Measurements from ENCODE around the gene PSTPIP1.

PSTPIP1 gene

GRCh38 chr15:76978522-76979330, 16.2 kb upstream of the PSTPIP1 start:
- no peak for DNase-seq

GRCh38 chr15:76979331-76979925, 15.5 kb upstream of the PSTPIP1 start:
- no peak for DNase-seq

GRCh38 chr15:76979996-76980520, 14.9 kb upstream of the PSTPIP1 start:
- DNase-seq: no peak

GRCh38 chr15:76982356-76982755, 12.6 kb upstream of the PSTPIP1 start:
- no peak for DNase-seq

GRCh38 chr15:76982756-76983155, 12.2 kb upstream of the PSTPIP1 start:
- no peak for DNase-seq

GRCh38 chr15:76983590-76984375, 11.1 kb upstream of the PSTPIP1 start:
- DNase-seq: no peak

GRCh38 chr15:76986743-76987142, 8.2 kb upstream of the PSTPIP1 start:
- no peak for DNase-seq

- DNase-seq: no peak
Observed at GRCh38 chr15:76987276-76987675, 7.7 kb upstream of the PSTPIP1 start.

GRCh38 chr15:76987896-76988860, 6.7 kb upstream of the PSTPIP1 start:
- DNase-seq: no peak

- no peak for DNase-seq
Observed at GRCh38 chr15:76988867-76989780, 5.8 kb upstream of the PSTPIP1 start.

- DNase-seq: no peak
Observed at GRCh38 chr15:76991048-76991447, 3.9 kb upstream of the PSTPIP1 start.

GRCh38 chr15:76991741-76992645, 2.9 kb upstream of the PSTPIP1 start:
- no peak for DNase-seq

- DNase-seq: no peak
Observed at GRCh38 chr15:76993114-76993725, 1.7 kb upstream of the PSTPIP1 start.

- DNase-seq: no peak
Observed at GRCh38 chr15:76994001-76994400, 925 bp upstream of the PSTPIP1 start.

GRCh38 chr15:76994496-76994895, 430 bp upstream of the PSTPIP1 start:
- no peak for DNase-seq

GRCh38 chr15:76996076-76996525, 1.2 kb downstream of the PSTPIP1 start:
- DNase-seq: no peak

GRCh38 chr15:76996526-76997401, 1.8 kb downstream of the PSTPIP1 start:
- DNase-seq: no peak

GRCh38 chr15:76998663-76999285, 3.8 kb downstream of the PSTPIP1 start:
- no peak for DNase-seq
